Ishikawa (cell line): ENCODE data around the gene SCN9A.

Source experiments
- EGR1 ChIP-seq: IDR thresholded peaks from 2 replicates; pipeline ENCODE4 v1.6.1; 2012
- EP300 ChIP-seq: IDR thresholded peaks from 2 replicates; pipeline ENCODE4 v1.6.1; 2012; ENCODE audit warnings: borderline replicate concordance
- TAF1 ChIP-seq: IDR thresholded peaks from 2 replicates; pipeline ENCODE4 v1.6.1; 2012; ENCODE audit warnings: low read depth, mild to moderate bottlenecking
- TF ChIP-seq, protein P1 (sequence below): IDR thresholded peaks from 2 replicates; pipeline ENCODE4 v1.6.1; 2012

DNA sequence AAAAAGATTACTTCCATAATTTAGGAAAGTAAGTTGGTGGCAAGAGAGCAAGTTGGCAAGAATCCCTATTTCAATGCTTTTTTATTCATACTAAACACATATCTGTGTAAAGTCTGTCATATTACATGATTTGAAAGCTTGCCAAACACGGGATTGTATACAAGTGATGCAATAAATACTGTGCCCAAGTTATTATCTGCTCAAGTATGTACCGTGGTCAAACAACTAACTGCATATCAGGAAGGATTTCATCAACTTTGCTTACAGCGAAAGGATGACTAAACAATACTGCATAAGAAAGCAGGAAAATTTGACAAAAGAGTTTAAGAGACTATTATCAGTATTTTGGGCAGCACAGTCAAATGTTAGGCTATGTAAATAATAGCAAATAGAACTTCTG is 178.3 kb downstream of the SCN9A start:
- no peak for TF ChIP-seq TAF1
- TF ChIP-seq EGR1, result no peak
- TF ChIP-seq, protein P1, sequence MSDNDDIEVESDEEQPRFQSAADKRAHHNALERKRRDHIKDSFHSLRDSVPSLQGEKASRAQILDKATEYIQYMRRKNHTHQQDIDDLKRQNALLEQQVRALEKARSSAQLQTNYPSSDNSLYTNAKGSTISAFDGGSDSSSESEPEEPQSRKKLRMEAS, result no peak
- TF ChIP-seq EP300, result no peak
